SK-N-SH (cell line): ENCODE measurements around the gene RAD23B. TPM values are rescaled to one million over a fixed set of nuclear protein-coding genes. Genes with fewer than 3 reads are reported as not detected.

Source experiments
- CTCF ChIA-PET: fragments of 300-600, 350-600 bp; formaldehyde crosslinking; extraction: SDS; loops from one replicate; lab custom pipeline; 2021; lab: Yijun Ruan, JAX
- POLR2A ChIA-PET: fragments of 350-600 bp; sonication (Branson Sonifier 250); formaldehyde crosslinking; extraction: SDS; loops from one replicate; lab custom pipeline; 2020; ENCODE audit warnings: antibody characterized with exemption, inconsistent platforms; lab: Yijun Ruan, JAX
- DNase-seq: peaks from one replicate; pipeline ENCODE4 v3.0.0; 2012
- H2AFZ ChIP-seq: fragments of 200-600 bp; sonication (generic); 2 replicates; pipeline ENCODE4 v1.8.1; 2016; ENCODE audit warnings: antibody characterized with exemption, mild to moderate bottlenecking, low read depth
- H3F3A ChIP-seq: fragments of 200-600 bp; sonication (generic); replicated peaks from 2 replicates; pipeline ENCODE3; 2016; ENCODE audit warnings: antibody characterized with exemption, mild to moderate bottlenecking; ENCODE audit not compliant: insufficient read depth
- H3K27ac ChIP-seq, 2 experiments: fragments of 200-500 bp in 1 of 2; fragments of 200-600 bp in 1 of 2; sonication (Bioruptor generic) in 1 of 2; sonication (generic), shearing (Covaris generic) in 1 of 2; 2 replicates each; pipeline versions ENCODE4 v1.5.1 to v1.6.1; 2014 to 2016; ENCODE audit warnings: low read depth in 2 of 2, inconsistent platforms in 1 of 2, low read length in 1 of 2, mild to moderate bottlenecking in 1 of 2, mixed read lengths in 1 of 2
- H3K27me3 ChIP-seq: fragments of 200-600 bp; sonication (generic), shearing (Covaris generic); 2 replicates; pipeline ENCODE4 v1.6.1; 2016; ENCODE audit warnings: mixed run types; ENCODE audit not compliant: insufficient read depth
- H3K36me3 ChIP-seq, 2 experiments: fragments of 200-500 bp in 1 of 2; fragments of 200-600 bp in 1 of 2; sonication (Bioruptor generic) in 1 of 2; sonication (generic) in 1 of 2; replicated peaks in 1 of 2; 2 replicates each; pipeline versions ENCODE3 to v1.5.1; 2014 to 2016; ENCODE audit warnings: low read length in 1 of 2, mild to moderate bottlenecking in 1 of 2; ENCODE audit not compliant: insufficient read depth in 2 of 2, control insufficient read depth in 1 of 2
- H3K4me1 ChIP-seq, 2 experiments: fragments of 200-500 bp in 1 of 2; fragments of 200-600 bp in 1 of 2; sonication (Bioruptor generic) in 1 of 2; sonication (generic), shearing (Covaris generic) in 1 of 2; 2 replicates each; pipeline versions ENCODE4 v1.5.1 to v1.6.1; 2014 to 2016; ENCODE audit warnings: low read depth in 1 of 2, low read length in 1 of 2, mixed run types in 1 of 2; ENCODE audit not compliant: insufficient read depth in 2 of 2, control insufficient read depth in 1 of 2
- H3K4me2 ChIP-seq: fragments of 200-600 bp; sonication (generic), shearing (Covaris generic); 2 replicates; pipeline ENCODE4 v1.6.1; 2017; ENCODE audit warnings: mixed run types
- H3K4me3 ChIP-seq, 2 experiments: fragments of 200-500 bp in 1 of 2; fragments of 200-600 bp in 1 of 2; sonication (Bioruptor generic) in 1 of 2; sonication (generic), shearing (Covaris generic) in 1 of 2; 2 replicates each; pipeline versions ENCODE4 v1.5.1 to v1.8.1; 2014 to 2016; ENCODE audit warnings: low read depth in 2 of 2, inconsistent platforms in 1 of 2, low read length in 1 of 2, mild to moderate bottlenecking in 1 of 2, mixed read lengths in 1 of 2, moderate library complexity in 1 of 2
- H3K79me2 ChIP-seq: fragments of 200-600 bp; sonication (generic); 2 replicates; pipeline ENCODE4 v1.8.1; 2017; ENCODE audit warnings: mild to moderate bottlenecking; ENCODE audit not compliant: insufficient read depth
- H3K9ac ChIP-seq: fragments of 200-600 bp; sonication (generic); 2 replicates; pipeline ENCODE4 v1.6.1; 2017; ENCODE audit warnings: mixed run types
- H3K9me2 ChIP-seq: fragments of 200-600 bp; sonication (generic); 2 replicates; pipeline ENCODE4 v1.6.1; 2017; ENCODE audit warnings: mixed run types
- H3K9me3 ChIP-seq: fragments of 200-600 bp; sonication (generic); 2 replicates; pipeline ENCODE4 v1.6.1; 2017; ENCODE audit warnings: mixed run types, mild to moderate bottlenecking, moderate library complexity
- H4K20me1 ChIP-seq: fragments of 200-600 bp; sonication (generic); 2 replicates; pipeline ENCODE4 v1.6.1; 2017; ENCODE audit warnings: mild to moderate bottlenecking, mixed run types; ENCODE audit not compliant: insufficient read depth
- EP300 ChIP-seq, 2 experiments: IDR thresholded peaks; 2 replicates each; pipeline versions ENCODE4 v1.4.0 to v1.6.1; 2012; ENCODE audit warnings: borderline replicate concordance in 1 of 2, low read depth in 1 of 2, low read length in 1 of 2
- EZH2phosphoT487 ChIP-seq: fragments of 200-600 bp; sonication (generic); IDR thresholded peaks from 2 replicates; pipeline ENCODE4 v1.6.1; 2017; ENCODE audit warnings: low read depth, mixed run types, mild to moderate bottlenecking, antibody characterized with exemption, moderate library complexity, borderline replicate concordance
- FOSL2 ChIP-seq: IDR thresholded peaks from 2 replicates; pipeline ENCODE4 v1.4.0; 2012; ENCODE audit warnings: low read depth, mild to moderate bottlenecking, moderate library complexity, borderline replicate concordance
- FOXJ3 ChIP-seq: sonication (generic); formaldehyde crosslinking; IDR thresholded peaks from 2 replicates; pipeline ENCODE4 v1.5.1; 2020; ENCODE audit warnings: mild to moderate bottlenecking, missing genetic modification reagents
- FOXM1 ChIP-seq: IDR thresholded peaks from 2 replicates; pipeline ENCODE4 v1.4.0; 2012; ENCODE audit warnings: low read depth, mild to moderate bottlenecking
- GABPA ChIP-seq: IDR thresholded peaks from 2 replicates; pipeline ENCODE4 v1.4.0; 2012; ENCODE audit warnings: low read depth, mild to moderate bottlenecking
- GATA2 ChIP-seq: sonication (generic); formaldehyde crosslinking; IDR thresholded peaks from 2 replicates; pipeline ENCODE4 v1.5.0; 2020; ENCODE audit warnings: mild to moderate bottlenecking, missing genetic modification reagents
- JUND ChIP-seq: IDR thresholded peaks from 2 replicates; pipeline ENCODE4 v1.4.0; 2012
- MEF2A ChIP-seq: IDR thresholded peaks from 2 replicates; pipeline ENCODE4 v1.4.0; 2012; ENCODE audit warnings: low read depth, borderline replicate concordance
- MXI1 ChIP-seq: IDR thresholded peaks from 2 replicates; pipeline ENCODE4 v1.6.1; 2012; ENCODE audit warnings: mild to moderate bottlenecking, low read depth, low read length, improper control_type of control experiment
- NFIC ChIP-seq: IDR thresholded peaks from 2 replicates; pipeline ENCODE4 v1.4.0; 2012; ENCODE audit warnings: borderline replicate concordance
- RAD21 ChIP-seq: IDR thresholded peaks from 2 replicates; pipeline ENCODE4 v1.6.1; 2012; ENCODE audit warnings: mild to moderate bottlenecking, low read length
- TEAD4 ChIP-seq: IDR thresholded peaks from 2 replicates; pipeline ENCODE4 v1.4.0; 2012; ENCODE audit warnings: mild to moderate bottlenecking, borderline replicate concordance; ENCODE audit not compliant: insufficient read depth
- WGBS: methylation state at CpG from one replicate; pipeline ENCODE4 v1.1.6; 2017; ENCODE audit warnings: low lambda C conversion rate; 5-methylcytosine and 5-hydroxymethylcytosine counted together
- polyA plus RNA-seq, 3 experiments: library from polyadenylated mRNA; depleted of rRNA; stranded (reverse); fragments of >200 nt; gene quantifications; 2 replicates each; pipeline ENCODE4 v1.2.3, GENCODE V29; 2012
- TF ChIP-seq, protein P1 (sequence below): IDR thresholded peaks from 2 replicates; pipeline ENCODE4 v1.4.0; 2012; ENCODE audit warnings: low read depth, borderline replicate concordance
- TF ChIP-seq, protein P2 (sequence below): IDR thresholded peaks from 2 replicates; pipeline ENCODE4; 2012

RAD23B gene
- polyA plus RNA-seq, 1 of the 3 experiments (the other 2 are of a cell fraction): 62.9 TPM

DNA sequence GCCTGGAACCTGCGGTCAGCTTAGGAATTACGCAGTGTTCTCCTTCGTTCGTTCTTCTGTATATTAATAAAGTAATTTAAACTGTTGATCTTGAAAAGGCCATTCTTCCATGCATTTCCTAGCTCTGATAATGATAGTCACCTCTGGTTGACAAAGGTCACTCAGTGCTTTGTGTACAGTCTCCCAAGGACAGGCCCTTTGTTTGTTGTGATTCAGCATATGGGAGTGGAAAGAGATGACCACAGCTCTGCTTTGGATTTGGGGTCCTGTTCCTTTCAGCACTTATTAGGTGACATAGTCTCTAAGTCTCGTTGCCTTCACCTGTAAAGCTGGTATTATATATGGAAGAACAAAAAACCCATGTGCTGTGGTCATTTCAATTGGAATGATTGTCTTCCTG, 39.6 kb downstream of the RAD23B start (continued):
- TF ChIP-seq, protein P1, sequence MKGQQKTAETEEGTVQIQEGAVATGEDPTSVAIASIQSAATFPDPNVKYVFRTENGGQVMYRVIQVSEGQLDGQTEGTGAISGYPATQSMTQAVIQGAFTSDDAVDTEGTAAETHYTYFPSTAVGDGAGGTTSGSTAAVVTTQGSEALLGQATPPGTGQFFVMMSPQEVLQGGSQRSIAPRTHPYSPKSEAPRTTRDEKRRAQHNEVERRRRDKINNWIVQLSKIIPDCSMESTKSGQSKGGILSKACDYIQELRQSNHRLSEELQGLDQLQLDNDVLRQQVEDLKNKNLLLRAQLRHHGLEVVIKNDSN: no peak
- no peak for TF ChIP-seq TEAD4
- no peak for TF ChIP-seq EP300 (IDR thresholded peaks at IDR 0.05; ENCODE audit: borderline replicate concordance in 1 of 2, low read depth in 1 of 2, low read length in 1 of 2)
- no peak for TF ChIP-seq FOXM1
- TF ChIP-seq FOXJ3 (CRISPR knock-in tag): no peak
- TF ChIP-seq MXI1: no peak
- TF ChIP-seq MEF2A: no peak

DNA sequence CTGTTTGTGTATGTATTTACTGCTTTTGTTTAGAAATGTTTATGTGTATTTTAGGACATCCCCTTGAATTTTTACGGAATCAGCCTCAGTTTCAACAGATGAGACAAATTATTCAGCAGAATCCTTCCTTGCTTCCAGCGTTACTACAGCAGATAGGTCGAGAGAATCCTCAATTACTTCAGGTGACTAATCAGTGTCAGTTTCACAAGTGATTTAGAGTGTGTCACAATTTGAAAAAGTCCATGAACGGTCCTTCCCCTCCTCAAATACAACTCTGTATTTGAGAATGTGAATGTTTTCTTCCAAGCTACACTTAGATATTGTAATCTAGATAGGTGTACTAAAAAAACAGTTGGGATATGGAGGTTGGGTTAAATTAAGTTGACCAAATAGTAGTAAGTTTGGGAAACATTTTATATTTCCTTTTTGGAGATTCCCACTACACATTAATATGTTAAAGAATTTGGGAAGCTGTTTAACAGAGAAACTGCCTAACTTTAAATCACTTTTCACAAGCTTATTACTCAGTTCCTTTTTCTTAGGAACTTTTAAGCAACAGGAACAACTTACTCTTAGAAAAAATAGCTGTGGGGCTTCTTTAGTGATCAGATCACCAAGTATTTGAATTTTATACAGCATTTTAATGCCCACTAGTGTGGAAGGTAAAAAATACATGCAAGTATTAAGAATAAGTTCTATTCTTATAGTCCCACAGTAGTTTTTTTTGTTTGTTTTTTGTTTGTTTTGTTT, 40.9 kb downstream of the RAD23B start:
- Histone ChIP-seq H3K4me1 (peaks cover 0 to 5% of the 10 kb centered on the region in 2 experiments; a peak in 1 of 4 replicates), H3K4me2 (no peak overlapping the region), H3K4me3 (no peak overlapping the region), H3F3A (peaks cover 30% of the 10 kb centered on the region), H3K79me2 (peaks cover 92% of the 10 kb centered on the region), H3K36me3 (peaks cover 79 to 86% of the 10 kb centered on the region in 2 experiments), H3K27me3 (no peaks in the 10 kb centered on the region), H3K9me3 (peaks cover 7% of the 10 kb centered on the region; the same call in 1 of the 2 replicates), H2AFZ (no peak overlapping the region), H4K20me1 (peaks cover 34% of the 10 kb centered on the region), H3K9ac (no peak overlapping the region), H3K27ac (no peak overlapping the region), H3K9me2 (no peaks in the 10 kb centered on the region)
- ChIA-PET POLR2A (no interaction called here), CTCF (interaction anchor here (1.0 kb wide), 1 partner anchor 63 kb away, joined by 3 read pairs; no protein-coding TSS in a partner anchor)
- DNase-seq: no peak
- TF ChIP-seq EP300 (IDR thresholded peaks at IDR 0.05; ENCODE audit: borderline replicate concordance in 1 of 2, low read depth in 1 of 2, low read length in 1 of 2) (no peak), JUND (no peak), FOSL2 (no peak), EZH2phosphoT487 (no peak), GATA2 (CRISPR knock-in tag) (no peak), RAD21 (no peak), FOXM1 (no peak), GABPA (no peak), NFIC (no peak)
- TF ChIP-seq, protein P1: no peak
- WGBS: 96% methylated on average over 4 of the region's 4 CpGs

DNA sequence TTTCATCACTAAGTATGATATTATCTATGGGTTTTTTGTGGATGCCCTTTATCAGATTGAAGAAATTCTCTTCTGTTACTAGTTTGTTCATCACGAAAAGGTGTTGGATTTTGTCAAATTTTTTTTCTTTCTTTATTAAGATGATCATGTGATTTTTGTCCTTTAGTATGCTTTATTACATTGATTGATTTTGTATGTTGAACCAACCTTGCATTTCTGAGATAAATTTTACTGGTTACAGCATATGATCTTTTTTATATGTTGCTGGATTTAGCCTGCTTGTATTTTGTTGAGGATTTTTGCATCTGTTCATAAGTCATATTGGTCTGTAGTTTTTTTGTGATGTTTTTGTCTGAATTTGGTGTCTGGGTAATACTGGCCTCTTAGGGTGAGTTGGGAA, 42.8 kb downstream of the RAD23B start:
- Histone ChIP-seq H3K9me2 (no peaks in the 10 kb centered on the region), H3K4me1 (peaks cover 0 to 5% of the 10 kb centered on the region in 2 experiments; a peak in 1 of 4 replicates), H4K20me1 (peaks cover 22% of the 10 kb centered on the region), H3K27me3 (no peaks in the 10 kb centered on the region), H3K9ac (no peak overlapping the region), H3K9me3 (peaks cover 7% of the 10 kb centered on the region; the same call in 1 of the 2 replicates), H3K4me3 (no peak overlapping the region), H3K79me2 (peaks cover 90% of the 10 kb centered on the region), H3K4me2 (no peak overlapping the region), H3K36me3 (peaks cover 80 to 88% of the 10 kb centered on the region in 2 experiments), H3F3A (peaks cover 20% of the 10 kb centered on the region), H2AFZ (no peak overlapping the region), H3K27ac (no peak overlapping the region)
- CTCF ChIA-PET: no interaction called here
- TF ChIP-seq, protein P2, sequence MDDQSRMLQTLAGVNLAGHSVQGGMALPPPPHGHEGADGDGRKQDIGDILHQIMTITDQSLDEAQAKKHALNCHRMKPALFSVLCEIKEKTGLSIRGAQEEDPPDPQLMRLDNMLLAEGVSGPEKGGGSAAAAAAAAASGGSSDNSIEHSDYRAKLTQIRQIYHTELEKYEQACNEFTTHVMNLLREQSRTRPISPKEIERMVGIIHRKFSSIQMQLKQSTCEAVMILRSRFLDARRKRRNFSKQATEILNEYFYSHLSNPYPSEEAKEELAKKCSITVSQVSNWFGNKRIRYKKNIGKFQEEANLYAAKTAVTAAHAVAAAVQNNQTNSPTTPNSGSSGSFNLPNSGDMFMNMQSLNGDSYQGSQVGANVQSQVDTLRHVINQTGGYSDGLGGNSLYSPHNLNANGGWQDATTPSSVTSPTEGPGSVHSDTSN: no peak
- TF ChIP-seq, protein P1: no peak
- POLR2A ChIA-PET: no interaction called here
- no peak for DNase-seq
- WGBS: 94% methylated on average over 1 of the region's 1 CpG
